ENCODE data around the gene GAGE13.
"Not testable (repeated sequence)": the region's sequence is repeated elsewhere in the genome, so short reads cannot be mapped to it uniquely, and the experiment has no call there.

GRCh38 chrX:49323735-49324134, 7.6 kb upstream of the GAGE13 start:
- not testable (repeated sequence) for TF ChIP-seq ZNF274 (IDR thresholded peaks at IDR 0.05; ENCODE audit: low read depth, low read length); YY1 (IDR thresholded peaks at IDR 0.05; ENCODE audit: insufficient read depth, insufficient read length); SUZ12 (IDR thresholded peaks at IDR 0.05; ENCODE audit: extremely low read depth, insufficient read depth, insufficient read length)
